Measurements from ENCODE around the gene SNX12. TPM values are rescaled to one million over a fixed set of nuclear protein-coding genes. Genes with fewer than 3 reads are reported as not detected.

Gene SNX12
- total and polyA plus RNA-seq, 2 of the 4 experiments (the other 2 are of a cell fraction), result 59.9 to 63.0 TPM

DNA sequence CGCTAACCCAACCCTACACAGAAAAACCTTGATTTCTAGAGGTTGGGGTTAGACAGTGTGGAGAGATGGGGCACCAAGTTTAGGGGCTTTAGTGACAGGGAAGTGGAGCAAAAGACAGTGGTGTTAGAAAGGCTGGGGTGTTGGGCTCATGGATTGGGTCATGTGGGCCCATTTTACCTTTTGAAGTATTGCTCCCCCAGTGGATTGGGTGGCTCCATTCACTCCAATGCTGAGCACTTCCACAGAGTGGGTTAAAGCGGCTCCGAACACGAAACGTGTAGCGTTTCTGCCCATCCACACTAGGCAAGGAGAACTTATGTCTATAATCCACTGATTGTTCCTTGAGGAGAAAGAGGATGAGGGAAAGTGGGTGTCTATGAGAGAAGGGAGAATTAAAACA is 40.9 kb upstream of the SNX12 start:
- Histone ChIP-seq H3K4ac (ENCODE audit: low read depth, low read length) (no peak overlapping the region), H2AK5ac (ENCODE audit: low read depth, low read length) (no peak overlapping the region), H2BK120ac (ENCODE audit: low read depth, low read length) (no peak overlapping the region), H3K4me1 (ENCODE audit: control insufficient read depth, insufficient read depth, low read length) (no peaks in the 10 kb centered on the region), H4K20me1 (ENCODE audit: insufficient read depth, low read length) (no peaks in the 10 kb centered on the region), H4K8ac (ENCODE audit: low read depth in 2 of 2, low read length in 2 of 2) (no peak overlapping the region), H3K27ac (ENCODE audit: insufficient read depth, low read length) (no peak overlapping the region), H4K5ac (ENCODE audit: low read depth, low read length) (no peak overlapping the region), H2BK15ac (ENCODE audit: low read depth, low read length) (no peak overlapping the region), H2AK9ac (replicated peaks; ENCODE audit: low read depth, low read length, poor library complexity) (no peak overlapping the region), H3K4me3 (ENCODE audit: insufficient read depth, low read depth, low read length) (no peak overlapping the region), H3K9ac (ENCODE audit: low read depth, low read length) (no peak overlapping the region), H3K56ac (ENCODE audit: extremely low read depth, insufficient read depth, low read length) (no peak overlapping the region), H3K9me1 (ENCODE audit: insufficient read depth, low read length) (no peaks in the 10 kb centered on the region), H3K14ac (replicated peaks; ENCODE audit: low read depth, low read length) (no peak overlapping the region), H3K18ac (ENCODE audit: low read depth, low read length) (no peak overlapping the region), H3K4me2 (ENCODE audit: low read depth, low read length) (no peak overlapping the region), H2AFZ (replicated peaks; ENCODE audit: low read length, poor library complexity) (no peak overlapping the region), H3K9me3 (ENCODE audit: control insufficient read depth, insufficient read depth, low read length) (no peaks in the 10 kb centered on the region), H2BK5ac (ENCODE audit: low read depth, low read length, poor library complexity, severe bottlenecking) (no peak overlapping the region), H3K27me3 (ENCODE audit: control insufficient read depth, insufficient read depth, low read length) (peaks cover 24% of the 10 kb centered on the region), H3K23ac (ENCODE audit: low read depth, low read length) (no peak overlapping the region), H3K36me3 (ENCODE audit: control insufficient read depth, insufficient read depth, low read length) (no peaks in the 10 kb centered on the region), H2BK20ac (ENCODE audit: low read depth, low read length) (no peak overlapping the region), H3K79me1 (ENCODE audit: low read depth in 1 of 2, low read length in 2 of 2) (no peaks in the 10 kb centered on the region), H4K91ac (ENCODE audit: insufficient read depth, low read depth, low read length) (no peak overlapping the region)
- intact Hi-C loops (cut with micrococcal nuclease) (no loop called here), in situ Hi-C loops (cut with MboI; ENCODE audit: low sequenced_read_pairs) (no loop called here), dilution Hi-C loops (cut with HindIII; ENCODE audit: low sequenced_read_pairs, unreplicated experiment) (no loop called here)
- TF ChIP-seq, protein P1, sequence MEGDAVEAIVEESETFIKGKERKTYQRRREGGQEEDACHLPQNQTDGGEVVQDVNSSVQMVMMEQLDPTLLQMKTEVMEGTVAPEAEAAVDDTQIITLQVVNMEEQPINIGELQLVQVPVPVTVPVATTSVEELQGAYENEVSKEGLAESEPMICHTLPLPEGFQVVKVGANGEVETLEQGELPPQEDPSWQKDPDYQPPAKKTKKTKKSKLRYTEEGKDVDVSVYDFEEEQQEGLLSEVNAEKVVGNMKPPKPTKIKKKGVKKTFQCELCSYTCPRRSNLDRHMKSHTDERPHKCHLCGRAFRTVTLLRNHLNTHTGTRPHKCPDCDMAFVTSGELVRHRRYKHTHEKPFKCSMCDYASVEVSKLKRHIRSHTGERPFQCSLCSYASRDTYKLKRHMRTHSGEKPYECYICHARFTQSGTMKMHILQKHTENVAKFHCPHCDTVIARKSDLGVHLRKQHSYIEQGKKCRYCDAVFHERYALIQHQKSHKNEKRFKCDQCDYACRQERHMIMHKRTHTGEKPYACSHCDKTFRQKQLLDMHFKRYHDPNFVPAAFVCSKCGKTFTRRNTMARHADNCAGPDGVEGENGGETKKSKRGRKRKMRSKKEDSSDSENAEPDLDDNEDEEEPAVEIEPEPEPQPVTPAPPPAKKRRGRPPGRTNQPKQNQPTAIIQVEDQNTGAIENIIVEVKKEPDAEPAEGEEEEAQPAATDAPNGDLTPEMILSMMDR (conservative IDR thresholded peaks at IDR 0.05; ENCODE audit: low read depth, low read length), result no peak
- TF ChIP-seq RCOR1 (IDR thresholded peaks at IDR 0.05; ENCODE audit: insufficient replicate concordance, low read length) (no peak), CHD1 (IDR thresholded peaks at IDR 0.05; ENCODE audit: low read depth, low read length) (no peak), CEBPB (IDR thresholded peaks at IDR 0.05; ENCODE audit: low read depth, low read length) (no peak), MAZ (IDR thresholded peaks at IDR 0.05; ENCODE audit: borderline replicate concordance, low read depth, low read length) (no peak), NFE2L2 (IDR thresholded peaks at IDR 0.05; ENCODE audit: low read depth, low read length) (no peak), MAFK (IDR thresholded peaks at IDR 0.05; ENCODE audit: low read depth, low read length) (no peak), POLR2A (IDR thresholded peaks at IDR 0.05; ENCODE audit: low read depth, low read length) (no peak), RAD21 (IDR thresholded peaks at IDR 0.05; ENCODE audit: low read length) (no peak), FOS (IDR thresholded peaks at IDR 0.05; ENCODE audit: low read depth, low read length) (no peak)
- TF ChIP-seq, protein P2, sequence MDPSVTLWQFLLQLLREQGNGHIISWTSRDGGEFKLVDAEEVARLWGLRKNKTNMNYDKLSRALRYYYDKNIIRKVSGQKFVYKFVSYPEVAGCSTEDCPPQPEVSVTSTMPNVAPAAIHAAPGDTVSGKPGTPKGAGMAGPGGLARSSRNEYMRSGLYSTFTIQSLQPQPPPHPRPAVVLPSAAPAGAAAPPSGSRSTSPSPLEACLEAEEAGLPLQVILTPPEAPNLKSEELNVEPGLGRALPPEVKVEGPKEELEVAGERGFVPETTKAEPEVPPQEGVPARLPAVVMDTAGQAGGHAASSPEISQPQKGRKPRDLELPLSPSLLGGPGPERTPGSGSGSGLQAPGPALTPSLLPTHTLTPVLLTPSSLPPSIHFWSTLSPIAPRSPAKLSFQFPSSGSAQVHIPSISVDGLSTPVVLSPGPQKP (IDR thresholded peaks at IDR 0.05; ENCODE audit: borderline replicate concordance, low read depth, low read length), result no peak
- DNase-seq (no peak), ATAC-seq (ENCODE audit: low read depth) (no peak)
- ChIA-PET POLR2A (ENCODE audit: unreplicated experiment) (no interaction called here), CTCF (no interaction called here)
- BruUV-seq (replicated peaks), result no TSS peak
- 100% methylated on average over 1 of the region's 6 CpGs; no CpG with 5 or more reads in 1 of the 2 experiments for WGBS, 2 experiments (ENCODE audit: extremely low coverage in 2 of 2, insufficient read length in 1 of 2)
